HG02970 (cell line): Measurements from ENCODE around the gene ATP2B1.
"Not testable (repeated sequence)": the region's sequence is repeated elsewhere in the genome, so short reads cannot be mapped to it uniquely, and the experiment has no call there.

Experiments used
- ATAC-seq: cut with Tn5 transposase; IDR thresholded peaks from one replicate; pipeline ENCODE4 v1.9.1; 2021; ENCODE audit warnings: mild to moderate bottlenecking, moderate library complexity, moderate number of reproducible peaks; ENCODE audit not compliant: unreplicated experiment, low FRiP score

ATP2B1 gene

GRCh38 chr12:89717759-89718523 is 9.3 kb upstream of the ATP2B1 start:
- no peak for ATAC-seq

- ATAC-seq, result no peak
Observed at GRCh38 chr12:89712706-89713105, 4.1 kb upstream of the ATP2B1 start.

DNA sequence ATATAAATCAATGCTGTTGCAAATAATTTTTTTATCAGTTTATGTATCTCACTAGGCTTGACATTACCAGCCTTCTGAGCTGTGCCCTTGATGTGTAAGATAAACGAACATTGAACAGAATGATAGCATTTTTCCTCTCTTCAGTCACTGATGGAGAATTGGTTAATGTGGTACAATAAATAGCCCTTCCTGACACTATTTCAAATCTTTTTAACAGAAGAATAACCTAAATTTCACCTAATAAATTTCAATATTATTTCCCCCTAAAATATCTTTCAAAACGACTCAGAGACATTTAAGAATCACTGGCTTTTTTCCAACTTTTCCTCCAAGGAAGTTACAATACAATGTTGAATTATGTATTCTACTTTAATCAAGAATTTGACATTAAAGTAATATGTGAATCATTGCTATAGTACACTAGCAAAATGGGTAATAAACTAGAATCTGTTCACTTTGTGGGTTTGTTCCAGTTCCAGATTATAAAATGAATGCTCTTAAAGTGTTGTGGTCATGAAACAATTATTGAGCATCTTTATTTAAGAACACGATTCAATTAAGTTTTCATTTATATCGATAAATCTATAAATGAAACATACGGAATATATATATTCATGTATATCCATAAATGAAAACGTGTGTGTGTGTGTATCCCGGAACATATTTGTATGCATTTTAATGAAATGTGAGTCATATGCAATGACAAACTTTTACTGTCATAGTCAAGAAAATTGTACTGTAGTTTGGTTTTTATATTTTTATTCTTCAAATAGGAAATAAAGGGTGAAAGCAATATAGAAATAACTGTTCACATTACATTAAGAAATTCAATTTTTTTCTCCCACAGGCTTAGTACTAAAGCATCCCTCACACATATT is 2.5 kb upstream of the ATP2B1 start:
- no peak for ATAC-seq

DNA sequence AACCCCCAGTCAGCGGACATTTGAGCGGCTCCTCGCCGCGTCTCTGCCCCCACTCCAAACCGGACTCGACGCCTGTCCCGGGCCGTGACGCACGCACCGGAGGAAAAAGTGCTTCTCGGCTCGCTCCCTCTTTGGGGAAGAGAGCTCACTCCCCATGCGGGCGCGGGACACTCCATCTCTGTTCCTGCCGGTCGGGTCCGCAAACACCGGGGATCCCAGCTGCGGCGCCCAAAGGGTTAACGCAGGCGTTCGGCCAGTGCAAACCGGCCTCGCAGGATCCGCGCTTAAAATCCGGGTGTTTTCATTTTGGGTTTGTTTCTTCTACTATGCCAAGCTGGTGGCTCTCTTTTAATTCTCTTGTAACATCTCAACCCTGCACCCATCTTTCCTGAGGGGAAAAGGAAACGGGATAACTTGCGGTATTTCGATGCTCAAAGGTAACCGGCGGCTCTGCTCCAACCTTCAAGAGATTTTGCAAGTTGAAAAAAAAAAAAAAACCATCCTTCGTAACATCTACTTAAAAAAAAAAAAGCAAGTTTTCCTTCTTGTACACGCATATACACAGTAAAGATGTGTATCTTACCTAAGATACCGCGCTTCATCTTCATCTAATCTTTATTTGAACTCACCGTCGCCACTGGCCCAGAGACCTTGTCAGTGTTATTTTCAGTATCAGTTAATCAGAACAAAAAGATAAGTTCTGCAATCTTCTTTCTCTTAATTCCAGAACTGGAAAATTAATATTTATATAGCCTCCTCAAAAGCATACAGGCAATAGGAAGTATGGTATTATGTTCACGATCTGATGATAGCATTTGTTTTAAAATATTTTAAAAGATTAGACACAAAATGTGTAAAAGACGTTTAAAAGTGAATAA is 1.6 kb upstream of the ATP2B1 start:
- ATAC-seq, result no peak

- peak; percentile 76 for ATAC-seq
Observed at GRCh38 chr12:89709157-89709994, 738 bp upstream of the ATP2B1 start.

DNA sequence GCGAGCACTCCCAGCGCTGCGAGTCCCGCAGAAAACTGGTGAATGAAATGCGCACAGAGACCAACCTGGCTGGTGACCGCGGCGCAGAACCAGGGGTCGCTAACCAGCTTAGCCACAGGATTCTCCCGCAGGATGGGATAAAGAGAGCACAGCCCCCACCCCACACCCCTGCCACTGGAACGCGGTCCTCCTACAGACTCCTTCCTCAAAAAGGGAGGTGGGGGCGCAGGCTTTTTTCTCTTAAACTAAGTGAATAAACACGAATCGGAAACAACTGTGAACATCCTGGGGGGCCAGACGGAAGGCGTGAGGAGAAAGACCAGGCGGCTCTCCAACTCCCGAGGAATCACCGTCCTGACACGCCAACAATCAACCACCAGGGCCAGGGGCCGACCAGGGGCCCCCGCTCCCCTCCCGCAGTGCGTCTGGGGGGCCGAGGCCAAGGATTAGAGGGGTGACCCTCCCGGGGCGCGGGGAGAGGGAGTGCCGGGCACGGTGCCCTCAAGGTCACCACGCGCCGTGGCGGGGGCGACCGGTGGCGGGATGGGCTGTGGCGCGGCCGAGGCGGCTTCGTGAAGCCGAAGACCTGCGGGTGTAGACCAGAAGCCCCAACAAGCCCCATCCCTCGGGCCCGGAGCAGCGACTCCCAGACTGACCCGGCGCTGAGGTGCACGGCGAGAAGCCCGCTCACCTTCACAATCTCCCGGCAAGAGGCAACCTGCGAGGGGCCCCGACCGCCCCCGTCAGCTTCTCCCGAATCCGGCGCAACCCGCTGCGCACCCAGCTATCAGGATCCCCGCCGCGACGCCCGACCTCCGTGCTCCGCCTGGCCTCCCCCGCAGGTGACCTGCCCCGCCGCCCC is 704 bp downstream of the ATP2B1 start:
- ATAC-seq, result no peak

DNA sequence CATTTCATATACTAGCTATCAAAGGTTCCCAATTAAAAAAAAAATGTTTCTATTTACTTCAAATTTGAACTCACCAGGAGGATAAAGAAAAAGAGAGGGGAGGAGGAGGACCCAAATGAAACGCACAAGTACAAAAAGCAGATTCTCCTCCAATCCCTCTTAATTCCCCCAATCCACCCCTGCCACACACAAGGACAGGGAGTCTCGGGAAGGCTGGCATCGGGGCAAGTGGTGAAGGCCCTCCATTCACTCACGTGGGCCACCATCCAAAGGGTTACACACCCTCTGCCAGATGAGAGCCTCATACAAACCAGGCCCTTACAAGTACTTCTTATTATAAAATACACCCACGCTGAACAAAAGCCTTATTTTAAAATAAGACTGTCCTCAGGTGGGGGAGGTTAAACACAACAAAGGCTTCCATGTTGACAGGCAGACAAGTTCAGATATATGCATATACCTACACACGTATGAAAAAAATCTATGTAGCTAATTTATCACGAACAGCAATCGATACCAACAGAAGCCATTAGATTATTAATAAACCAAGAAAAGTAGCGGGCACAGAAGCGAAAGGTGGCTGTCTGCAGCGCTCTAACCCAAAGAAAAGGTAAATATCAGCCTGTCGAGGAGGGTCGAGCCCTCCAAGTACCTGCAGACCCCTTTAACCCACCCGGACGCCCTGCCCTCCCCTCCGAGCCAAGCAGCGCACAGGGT is 1.5 kb downstream of the ATP2B1 start:
- ATAC-seq, result no peak

DNA sequence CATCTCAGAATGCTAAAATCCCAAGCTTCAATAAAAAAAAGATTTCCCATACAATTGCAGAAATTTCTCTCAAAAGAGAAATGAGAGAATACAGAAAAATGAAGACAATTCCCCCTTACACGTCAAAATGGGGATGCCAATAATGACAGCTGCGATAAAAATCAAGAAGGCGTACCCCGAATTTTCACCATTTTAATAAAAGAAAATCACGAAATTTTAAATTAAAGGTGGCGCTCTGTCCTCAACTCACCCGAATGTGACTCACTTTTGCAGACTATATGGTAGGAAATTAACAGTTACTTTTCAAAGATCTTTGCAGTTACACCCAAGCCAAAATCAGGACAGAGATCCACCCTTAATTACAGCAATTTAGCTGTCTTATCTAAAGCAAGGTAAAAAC is 2.1 kb downstream of the ATP2B1 start:
- ATAC-seq, result no peak

GRCh38 chr12:89704457-89704856 is 4.2 kb downstream of the ATP2B1 start:
- ATAC-seq, result no peak

GRCh38 chr12:89703768-89704167 is 4.9 kb downstream of the ATP2B1 start:
- no peak for ATAC-seq

DNA sequence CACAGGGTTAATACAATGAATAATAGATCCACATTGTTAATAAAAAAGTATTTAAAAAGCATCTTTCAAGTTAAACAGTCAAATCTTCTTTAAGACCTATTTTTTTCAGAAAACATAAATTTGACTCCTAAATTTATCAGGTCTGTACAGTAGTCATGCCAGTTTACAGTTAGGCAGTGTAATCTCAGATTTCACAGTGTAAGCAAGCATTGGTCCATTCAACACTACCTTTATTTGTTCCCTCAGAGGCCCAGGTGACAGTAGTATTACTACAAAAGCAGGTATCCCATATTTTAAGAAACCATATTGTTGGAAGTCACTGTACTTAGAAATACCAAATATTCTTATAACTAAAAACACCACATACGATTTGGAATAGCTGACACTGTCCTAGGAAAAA is 6.1 kb downstream of the ATP2B1 start:
- no peak for ATAC-seq

DNA sequence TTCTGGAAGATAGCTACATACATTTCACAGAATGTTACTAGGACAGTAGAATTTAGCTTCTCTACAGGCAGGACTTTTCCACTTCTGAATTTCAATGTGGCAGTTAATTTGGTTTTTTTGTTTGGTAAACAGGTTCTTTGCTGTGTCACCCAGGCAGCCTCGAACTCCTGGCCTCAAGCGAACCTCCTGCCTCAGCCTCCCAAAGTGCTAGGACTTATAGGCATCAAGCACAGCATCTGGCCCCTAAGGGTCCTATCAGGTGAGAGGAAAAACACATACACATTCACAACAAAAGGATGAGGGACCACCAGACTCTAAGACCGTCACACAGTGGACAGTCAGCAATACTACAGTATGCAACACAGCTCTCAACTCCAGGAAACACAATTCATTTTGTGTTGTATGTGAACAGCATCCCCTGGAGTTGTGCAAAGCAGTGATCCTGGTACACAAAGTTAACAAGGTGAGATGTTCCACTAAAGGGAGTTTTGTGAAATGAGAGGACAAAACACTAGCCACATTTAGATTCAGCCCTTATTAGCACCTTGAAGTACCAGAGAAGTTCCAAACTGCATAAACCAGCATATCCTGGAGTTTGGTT is 6.9 kb downstream of the ATP2B1 start:
- ATAC-seq, result no peak

- no peak for ATAC-seq
Observed at GRCh38 chr12:89700191-89700810, 8.3 kb downstream of the ATP2B1 start.

- no peak for ATAC-seq
Observed at GRCh38 chr12:89698607-89699006, 10.0 kb downstream of the ATP2B1 start.

- ATAC-seq, result not testable (repeated sequence)
Observed at GRCh38 chr12:89697728-89698127, 10.9 kb downstream of the ATP2B1 start.

- no peak for ATAC-seq
Observed at GRCh38 chr12:89697296-89697695, 11.3 kb downstream of the ATP2B1 start.

GRCh38 chr12:89695830-89696229 is 12.8 kb downstream of the ATP2B1 start:
- ATAC-seq, result no peak
